Measurements from ENCODE around the gene RASAL1. TPM values are rescaled to one million over a fixed set of nuclear protein-coding genes. Genes with fewer than 3 reads are reported as not detected.
A peak's percentile ranks its signal among the peaks of the same experiment; 100 is the strongest.

Gene RASAL1
- total and polyA plus RNA-seq, 2 donors (not counting 1 experiment from before 2014, with no cell fraction given), result not detected

DNA sequence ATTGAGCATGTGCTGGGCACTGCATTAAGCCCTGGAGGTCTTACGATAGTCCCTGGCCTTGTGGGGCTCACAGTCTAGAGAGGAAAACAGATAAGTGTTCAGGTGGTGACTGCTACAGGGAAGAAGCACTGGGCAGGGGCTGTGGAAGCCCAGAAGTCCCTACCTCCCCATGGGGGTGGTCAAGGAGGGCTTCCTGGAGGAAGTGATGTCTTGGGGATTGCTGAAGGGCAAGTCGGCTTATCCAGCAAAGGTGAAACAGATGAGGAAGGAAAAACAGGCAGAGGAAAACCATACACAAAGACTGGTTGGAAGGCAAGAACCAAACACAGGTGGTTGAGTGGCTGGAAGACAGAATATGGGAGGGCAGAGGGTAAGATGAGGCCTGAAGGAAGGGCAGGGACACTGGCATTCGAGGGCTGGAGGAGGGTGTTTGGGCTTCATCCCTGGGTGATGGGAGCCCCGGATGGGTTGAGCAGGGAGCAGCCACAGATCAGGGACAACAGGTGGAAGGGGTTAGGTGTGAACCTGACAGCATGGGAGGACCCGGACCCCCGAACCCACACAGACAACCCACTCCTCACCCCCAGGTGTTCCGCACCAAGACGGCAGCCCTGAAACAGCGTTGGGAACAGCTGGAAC, 16.8 kb upstream of the RASAL1 start:
- no peaks in the 10 kb centered on the region for H3K36me3 ChIP-seq (ENCODE audit: control insufficient read depth, insufficient read depth, low read length)
- H3K9ac ChIP-seq (ENCODE audit: insufficient read depth, low read length), result no peak overlapping the region
- H2AFZ ChIP-seq (ENCODE audit: low read length), result no peak overlapping the region
- peak overlapping the region in 1 of 4 experiments; percentile 38 for H3K4me3 ChIP-seq (replicated peaks in 1 of 4; ENCODE audit: control extremely low read depth in 1 of 4, insufficient read depth in 1 of 4, low read depth in 3 of 4, low read length in 4 of 4)
- no peaks in the 10 kb centered on the region for H3K79me2 ChIP-seq (ENCODE audit: control insufficient read depth, insufficient read depth, low read length)
- H4K20me1 ChIP-seq (ENCODE audit: control insufficient read depth, extremely low read depth, insufficient read depth, low read length), result no peaks in the 10 kb centered on the region
- no peak for DNase-seq (ENCODE audit: low read depth in 2 of 2)
- TF ChIP-seq, protein P1, sequence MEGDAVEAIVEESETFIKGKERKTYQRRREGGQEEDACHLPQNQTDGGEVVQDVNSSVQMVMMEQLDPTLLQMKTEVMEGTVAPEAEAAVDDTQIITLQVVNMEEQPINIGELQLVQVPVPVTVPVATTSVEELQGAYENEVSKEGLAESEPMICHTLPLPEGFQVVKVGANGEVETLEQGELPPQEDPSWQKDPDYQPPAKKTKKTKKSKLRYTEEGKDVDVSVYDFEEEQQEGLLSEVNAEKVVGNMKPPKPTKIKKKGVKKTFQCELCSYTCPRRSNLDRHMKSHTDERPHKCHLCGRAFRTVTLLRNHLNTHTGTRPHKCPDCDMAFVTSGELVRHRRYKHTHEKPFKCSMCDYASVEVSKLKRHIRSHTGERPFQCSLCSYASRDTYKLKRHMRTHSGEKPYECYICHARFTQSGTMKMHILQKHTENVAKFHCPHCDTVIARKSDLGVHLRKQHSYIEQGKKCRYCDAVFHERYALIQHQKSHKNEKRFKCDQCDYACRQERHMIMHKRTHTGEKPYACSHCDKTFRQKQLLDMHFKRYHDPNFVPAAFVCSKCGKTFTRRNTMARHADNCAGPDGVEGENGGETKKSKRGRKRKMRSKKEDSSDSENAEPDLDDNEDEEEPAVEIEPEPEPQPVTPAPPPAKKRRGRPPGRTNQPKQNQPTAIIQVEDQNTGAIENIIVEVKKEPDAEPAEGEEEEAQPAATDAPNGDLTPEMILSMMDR (conservative IDR thresholded peaks at IDR 0.05 in 1 of 2, IDR thresholded peaks at IDR 0.05 in 1 of 2; ENCODE audit: low read depth in 1 of 2, low read length in 2 of 2), result no peak
- TF ChIP-seq EZH2 (IDR thresholded peaks at IDR 0.05; ENCODE audit: low read length, missing control alignments), result peak; percentile 61
- H3K9me3 ChIP-seq (ENCODE audit: control insufficient read depth, insufficient read depth, low read depth, low read length), result no peaks in the 10 kb centered on the region
- no peak overlapping the region for H3K27ac ChIP-seq (ENCODE audit: insufficient read depth, low read length)
- no peak overlapping the region for H3K4me2 ChIP-seq (ENCODE audit: extremely low read depth, insufficient read depth, low read length)
- peaks cover 25% of the 10 kb centered on the region for H3K27me3 ChIP-seq (ENCODE audit: control insufficient read depth, insufficient read depth, low read length)
- H3K4me1 ChIP-seq (ENCODE audit: control insufficient read depth, extremely low read depth, insufficient read depth, low read length), result peaks cover 7% of the 10 kb centered on the region

DNA sequence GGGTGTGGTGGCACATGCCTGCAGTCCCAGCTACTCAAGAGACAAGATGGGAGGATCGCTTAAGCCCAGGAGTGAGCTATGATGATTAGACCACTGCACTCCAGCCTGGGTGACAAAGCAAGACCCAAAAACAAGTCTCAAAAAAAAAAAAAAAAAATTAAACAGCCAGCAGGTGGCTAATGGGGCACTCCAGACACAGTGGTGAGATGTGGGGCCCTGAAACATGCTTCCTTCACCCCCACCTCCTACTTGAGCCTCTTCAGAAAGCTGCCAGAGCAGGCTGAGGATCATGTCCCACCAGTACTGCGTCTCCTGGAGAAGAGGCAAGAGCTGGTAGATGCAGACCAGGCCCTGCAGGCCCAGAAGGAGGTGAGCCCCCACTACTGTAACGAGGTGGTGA, 16.1 kb upstream of the RASAL1 start:
- peaks cover 25% of the 10 kb centered on the region for H3K27me3 ChIP-seq (ENCODE audit: control insufficient read depth, insufficient read depth, low read length)
- H3K4me2 ChIP-seq (ENCODE audit: extremely low read depth, insufficient read depth, low read length), result no peak overlapping the region
- peaks cover 7% of the 10 kb centered on the region for H3K4me1 ChIP-seq (ENCODE audit: control insufficient read depth, extremely low read depth, insufficient read depth, low read length)
- no peak for DNase-seq (ENCODE audit: low read depth in 2 of 2)
- H4K20me1 ChIP-seq (ENCODE audit: control insufficient read depth, extremely low read depth, insufficient read depth, low read length), result no peaks in the 10 kb centered on the region
- H3K27ac ChIP-seq (ENCODE audit: insufficient read depth, low read length), result no peak overlapping the region
- H2AFZ ChIP-seq (ENCODE audit: low read length), result no peak overlapping the region
- TF ChIP-seq, protein P1 (conservative IDR thresholded peaks at IDR 0.05 in 1 of 2, IDR thresholded peaks at IDR 0.05 in 1 of 2; ENCODE audit: low read depth in 1 of 2, low read length in 2 of 2), result no peak
- no peak for TF ChIP-seq EZH2 (IDR thresholded peaks at IDR 0.05; ENCODE audit: low read length, missing control alignments)
- H3K79me2 ChIP-seq (ENCODE audit: control insufficient read depth, insufficient read depth, low read length), result no peaks in the 10 kb centered on the region
- no peaks in the 10 kb centered on the region for H3K36me3 ChIP-seq (ENCODE audit: control insufficient read depth, insufficient read depth, low read length)
- H3K9ac ChIP-seq (ENCODE audit: insufficient read depth, low read length), result no peak overlapping the region
- no peaks in the 10 kb centered on the region for H3K9me3 ChIP-seq (ENCODE audit: control insufficient read depth, insufficient read depth, low read depth, low read length)
- no peak overlapping the region for H3K4me3 ChIP-seq (replicated peaks in 1 of 4; ENCODE audit: control extremely low read depth in 1 of 4, insufficient read depth in 1 of 4, low read depth in 3 of 4, low read length in 4 of 4)

DNA sequence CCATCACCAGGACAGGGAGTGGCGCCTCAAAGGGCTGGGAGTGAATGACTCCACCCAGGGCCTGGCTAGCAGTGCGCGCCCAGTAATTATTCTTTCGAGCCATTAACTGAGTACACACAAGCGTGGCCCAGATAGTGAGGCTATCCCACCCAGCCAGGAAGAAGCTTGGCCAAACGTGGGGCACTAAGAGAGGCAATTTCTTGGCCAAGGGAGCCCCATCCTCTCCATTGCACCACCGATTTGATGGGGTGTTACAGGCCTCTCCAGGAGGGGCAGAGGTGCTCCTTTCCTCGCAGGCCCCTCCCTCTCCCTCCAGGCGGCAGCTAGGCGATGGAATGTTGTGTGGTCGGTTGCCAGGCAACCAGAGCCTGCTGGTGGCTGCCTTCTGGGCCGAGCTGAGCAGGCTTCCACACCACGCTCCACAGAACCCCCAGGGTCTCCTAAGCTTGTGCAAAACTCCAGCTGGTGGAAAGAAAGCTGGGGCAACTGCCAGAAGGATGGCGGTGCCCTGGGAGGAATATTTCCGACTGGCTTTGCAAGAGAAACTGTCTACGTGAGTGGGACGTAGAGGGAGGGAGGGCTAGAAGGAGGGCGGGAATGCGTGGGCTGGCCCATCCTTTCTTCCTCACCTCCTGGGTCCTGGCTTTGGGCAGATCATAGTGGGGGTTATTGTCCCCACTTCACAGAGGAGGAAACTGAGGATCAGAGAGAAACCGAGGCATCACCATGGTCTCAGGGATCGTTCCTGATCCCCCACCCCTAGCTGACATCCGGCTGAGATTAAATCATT, 14.0 kb upstream of the RASAL1 start, which contains the start of gene CFAP73:
Gene CFAP73, plus strand, starts transcription at position 364 of the 790 bp plus-strand sequence. Its CDS starts 134 bp downstream, at position 498.
- Histone ChIP-seq H2AFZ (ENCODE audit: low read length) (peak within 1 kb of the TSS; percentile 23), H3K4me3 (replicated peaks in 1 of 4; ENCODE audit: control extremely low read depth in 1 of 4, insufficient read depth in 1 of 4, low read depth in 3 of 4, low read length in 4 of 4) (peak within 1 kb of the TSS in 1 of 4 experiments; percentile 21), H3K9me3 (ENCODE audit: control insufficient read depth, insufficient read depth, low read depth, low read length) (no peaks in the 10 kb centered on the region), H4K20me1 (ENCODE audit: control insufficient read depth, extremely low read depth, insufficient read depth, low read length) (no peaks in the 10 kb centered on the region), H3K79me2 (ENCODE audit: control insufficient read depth, insufficient read depth, low read length) (no peaks in the 10 kb centered on the region), H3K4me2 (ENCODE audit: extremely low read depth, insufficient read depth, low read length) (peak within 1 kb of the TSS; percentile 59), H3K27ac (ENCODE audit: insufficient read depth, low read length) (no peak within 1 kb of the TSS), H3K27me3 (ENCODE audit: control insufficient read depth, insufficient read depth, low read length) (peaks cover 18% of the 10 kb centered on the region), H3K4me1 (ENCODE audit: control insufficient read depth, extremely low read depth, insufficient read depth, low read length) (peaks cover 7% of the 10 kb centered on the region), H3K9ac (ENCODE audit: insufficient read depth, low read length) (no peak within 1 kb of the TSS), H3K36me3 (ENCODE audit: control insufficient read depth, insufficient read depth, low read length) (no peaks in the 10 kb centered on the region)
- peak; percentile 72 to 85 for DNase-seq (ENCODE audit: low read depth in 2 of 2)
- TF ChIP-seq, protein P1 (conservative IDR thresholded peaks at IDR 0.05 in 1 of 2, IDR thresholded peaks at IDR 0.05 in 1 of 2; ENCODE audit: low read depth in 1 of 2, low read length in 2 of 2), result no peak
- no peak for TF ChIP-seq EZH2 (IDR thresholded peaks at IDR 0.05; ENCODE audit: low read length, missing control alignments)

Measured in fibroblast of lung (primary cell).